GM04503 (cell line): ENCODE results near the gene USP15.

Experiments used
- DNase-seq: peaks from one replicate; pipeline ENCODE4 v3.0.0-alpha.2; 2012; ENCODE audit warnings: low read depth

The USP15 gene

DNA sequence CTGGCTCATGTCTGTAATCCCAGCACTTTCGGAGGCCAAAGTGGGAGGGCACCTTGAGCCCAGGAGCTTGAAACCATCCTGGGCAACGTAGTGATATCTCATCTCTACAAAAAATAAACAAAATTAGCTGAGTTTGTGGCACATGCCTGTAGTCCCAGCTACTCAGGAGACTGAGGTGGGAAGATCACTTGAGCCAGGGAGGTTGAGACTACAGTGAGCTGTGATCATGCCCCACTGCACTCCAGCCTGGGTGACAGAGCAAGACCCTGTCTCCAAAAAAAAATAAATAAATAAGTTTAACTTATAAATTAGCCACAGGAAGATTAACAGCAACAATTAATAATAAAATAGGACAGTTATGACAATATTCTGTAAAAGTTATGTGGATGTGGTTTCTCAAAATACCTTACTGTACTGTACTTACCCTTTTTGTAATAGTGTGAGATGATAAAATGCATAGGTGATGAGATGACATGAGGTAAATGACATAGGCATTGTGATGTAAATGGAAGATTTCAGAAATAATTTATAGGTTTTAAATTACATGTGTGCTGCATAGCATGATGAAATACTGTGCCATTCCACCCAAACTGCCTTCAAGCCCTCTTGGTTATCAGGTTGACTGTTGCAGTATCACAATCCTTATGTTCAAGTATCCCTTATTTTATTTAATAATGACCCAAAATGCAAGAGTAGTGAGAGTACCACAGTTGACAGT is 22.0 kb downstream of the USP15 start:
- DNase-seq = no peak

DNA sequence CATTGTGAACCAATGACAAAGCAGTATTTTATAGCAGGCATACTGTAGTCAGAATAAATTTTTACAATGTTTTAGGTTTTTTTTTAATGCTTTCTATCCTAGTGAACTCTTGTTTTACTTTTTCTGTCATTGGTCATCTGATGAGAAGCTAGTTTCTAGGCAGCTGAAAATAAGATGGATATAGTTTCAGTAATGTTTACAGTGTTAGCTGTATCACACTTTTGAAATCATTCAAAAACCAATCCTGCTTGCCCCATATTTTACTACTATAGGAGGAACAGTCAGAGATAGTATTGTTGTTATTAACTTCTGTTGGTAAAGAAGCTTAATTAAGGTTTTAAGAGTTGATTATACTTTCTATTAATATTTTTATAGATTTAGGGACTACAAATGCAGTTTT is 24.5 kb downstream of the USP15 start:
- DNase-seq = no peak

DNA sequence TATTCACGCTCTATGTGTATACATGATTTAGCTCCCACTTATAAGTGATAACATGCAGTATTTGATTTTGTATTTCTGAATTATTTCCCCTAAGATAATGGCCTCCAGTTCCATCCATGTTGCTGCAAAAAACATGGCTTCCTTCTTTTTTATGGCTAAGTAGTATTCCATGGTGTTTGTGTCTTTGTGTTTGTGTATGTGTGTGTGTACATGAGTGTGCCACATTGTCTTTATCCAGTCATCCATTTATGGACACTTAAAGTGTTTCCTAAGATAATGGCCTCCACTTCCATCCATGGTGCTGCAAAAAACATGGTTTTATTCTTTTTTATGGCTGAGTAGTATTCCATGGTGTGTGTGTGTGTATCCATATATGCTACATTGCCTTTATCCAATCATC is 25.1 kb downstream of the USP15 start:
- no peak for DNase-seq

DNA sequence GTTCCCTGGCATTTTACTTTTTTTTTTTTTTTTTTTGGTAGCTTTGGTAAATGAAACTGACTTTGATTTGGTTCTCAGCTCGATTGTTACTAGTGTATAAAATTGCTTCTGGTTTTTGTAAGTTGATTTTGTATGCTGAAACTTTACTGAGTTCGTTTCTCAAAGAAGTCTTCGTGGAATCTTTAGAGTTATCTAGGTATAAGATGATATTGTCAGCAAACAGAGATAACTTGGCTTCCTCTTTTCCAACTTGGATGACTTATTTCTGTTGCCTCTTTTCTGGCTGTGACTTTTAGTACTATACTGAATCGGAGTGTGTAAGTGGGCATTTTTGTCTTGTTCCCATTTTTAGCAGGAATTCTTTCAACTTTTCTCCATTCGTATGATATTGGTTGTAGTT is 28.1 kb downstream of the USP15 start:
- DNase-seq = no peak

DNA sequence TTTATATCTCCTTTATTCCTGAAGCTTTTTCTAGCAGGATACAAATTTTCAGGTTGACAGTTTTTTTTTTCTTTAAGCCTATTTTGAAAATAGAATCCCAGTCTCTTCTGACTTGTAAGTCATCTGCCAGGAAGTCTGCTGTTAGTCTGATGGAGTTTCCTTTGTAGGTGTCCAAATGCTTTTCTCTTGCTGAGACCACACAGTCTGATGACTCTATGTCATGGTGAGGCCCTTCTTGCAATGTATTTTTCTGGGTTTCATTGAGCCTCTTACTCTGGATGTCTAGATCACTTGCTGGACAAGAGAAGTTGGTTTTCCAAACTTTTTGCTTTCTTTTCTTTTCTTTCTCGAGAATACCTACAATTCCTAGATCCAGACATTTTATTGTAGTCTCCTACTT is 30.6 kb downstream of the USP15 start:
- DNase-seq = no peak

DNA sequence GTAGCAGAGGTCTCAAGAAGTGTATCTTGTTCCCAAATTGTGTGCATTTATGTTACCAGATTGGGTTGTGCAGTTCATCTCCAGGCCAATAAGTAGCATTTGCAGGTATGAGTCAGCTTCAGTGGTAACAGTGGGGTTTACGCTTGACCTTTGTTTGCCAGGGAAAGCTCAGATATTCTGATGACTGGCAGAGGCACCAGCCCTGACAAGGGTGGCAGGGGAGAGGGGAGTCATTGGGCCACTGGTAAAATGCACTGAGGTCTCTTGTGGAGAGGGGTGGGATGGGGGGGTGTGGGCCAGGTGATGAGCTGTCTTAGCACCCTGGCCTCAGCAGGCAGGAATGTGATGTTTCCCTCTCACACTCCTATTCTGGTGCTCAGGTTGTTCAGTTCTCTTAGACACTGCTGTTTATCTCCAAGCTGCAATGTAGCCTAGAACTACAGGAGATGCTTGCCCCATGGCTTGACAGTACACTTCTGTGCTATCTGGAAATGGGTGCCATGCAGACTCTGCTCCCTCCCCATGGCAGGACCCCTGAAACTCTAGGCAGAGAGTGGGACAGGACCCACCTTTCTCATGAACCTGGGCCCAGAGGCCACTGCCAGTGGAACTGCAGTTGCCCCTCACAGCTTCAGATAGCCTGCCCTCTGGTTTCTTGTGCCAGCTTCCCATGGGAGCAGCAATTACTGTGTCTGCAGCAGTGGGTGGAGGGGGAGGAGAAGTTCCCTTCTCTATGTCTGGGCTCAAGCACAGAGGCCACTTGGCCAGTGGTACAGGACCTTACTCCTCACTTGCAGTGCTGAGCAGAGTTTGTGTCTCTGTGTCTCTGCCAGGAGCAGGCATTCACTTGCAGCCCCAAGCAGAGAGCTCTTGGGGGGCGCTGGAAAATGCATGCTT is 31.9 kb downstream of the USP15 start:
- no peak for DNase-seq

DNA sequence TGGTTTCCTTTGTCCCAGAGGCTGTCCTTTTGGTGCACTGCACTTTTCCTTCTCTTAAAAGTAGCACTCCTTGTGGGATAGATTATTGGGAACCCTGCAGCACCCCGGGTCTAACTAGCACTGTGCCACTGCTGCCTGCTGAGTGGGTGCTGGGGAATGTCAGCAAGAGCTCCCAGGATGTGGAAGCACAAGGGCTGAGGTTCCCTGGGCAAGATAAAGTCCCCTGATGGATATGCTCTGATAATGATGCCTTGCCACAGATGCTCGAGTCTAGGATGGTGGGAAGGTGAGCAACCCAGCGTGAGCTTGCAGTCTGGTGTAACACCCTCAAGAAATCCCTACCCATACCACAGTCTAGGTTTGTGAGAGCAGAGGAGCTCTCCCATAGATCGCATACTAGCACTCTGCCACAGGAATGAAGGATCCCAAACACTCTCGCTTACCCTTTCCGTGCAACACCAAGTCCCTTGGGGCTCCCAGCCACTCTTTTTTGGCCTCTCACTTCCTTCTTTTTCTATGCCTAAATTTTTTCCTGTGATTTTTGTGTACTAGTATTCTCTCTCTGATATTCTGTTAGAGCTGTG is 32.6 kb downstream of the USP15 start:
- no peak for DNase-seq

DNA sequence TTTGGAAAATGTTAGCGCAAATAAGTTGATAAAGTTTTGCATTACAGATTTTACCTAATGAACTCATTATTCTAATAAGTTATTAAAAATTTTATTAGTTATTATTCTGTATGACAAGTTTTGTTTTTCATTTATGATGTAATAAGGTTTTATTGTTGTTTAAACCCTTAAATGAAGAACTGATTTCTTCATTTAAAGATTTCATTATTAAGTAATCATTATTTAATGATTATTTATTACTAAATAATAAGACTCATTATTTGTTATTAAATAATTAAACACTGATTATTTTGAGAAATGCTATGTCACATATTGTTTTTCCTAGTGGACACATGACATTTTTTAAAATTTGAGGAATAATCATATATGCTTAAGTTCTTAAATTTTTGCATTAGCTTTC is 34.2 kb downstream of the USP15 start:
- DNase-seq = no peak

DNA sequence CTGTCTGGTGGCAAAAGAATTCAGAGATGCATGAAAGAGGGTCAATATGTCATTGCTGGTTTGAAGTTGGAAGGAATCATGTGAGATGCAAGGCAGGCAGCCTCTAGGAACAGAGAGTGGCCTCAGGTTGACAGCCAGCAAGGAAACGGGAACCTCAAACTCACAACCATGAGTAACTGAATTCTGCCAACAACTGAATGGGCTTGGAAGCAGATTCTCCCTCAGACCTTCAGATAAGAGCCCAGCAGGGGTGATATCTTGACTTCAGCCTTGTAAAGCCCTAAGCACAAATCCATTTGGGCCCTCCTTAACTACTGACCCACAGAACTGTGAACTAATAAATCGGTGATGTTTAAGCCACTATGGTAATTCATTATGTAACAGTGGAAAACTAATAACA is 35.8 kb downstream of the USP15 start:
- no peak for DNase-seq

DNA sequence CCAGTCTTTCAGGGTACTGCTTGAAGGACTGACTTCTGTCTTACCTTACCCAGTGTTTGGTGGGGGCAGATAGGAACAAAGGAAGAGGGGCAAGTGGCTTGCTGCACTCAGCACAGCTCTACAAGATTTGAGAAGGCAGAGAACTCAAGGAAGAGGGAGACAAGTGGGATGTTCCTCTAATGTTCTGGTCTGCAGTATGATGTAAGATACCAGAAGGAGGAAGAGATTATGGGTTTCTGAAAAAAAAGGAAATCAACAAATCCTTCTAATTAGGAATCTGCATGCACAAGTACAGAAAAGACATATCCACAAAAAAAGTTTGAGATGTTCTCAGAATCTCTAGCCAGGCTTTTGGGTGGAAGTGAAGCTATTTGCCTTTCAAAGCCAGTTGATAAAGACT is 37.1 kb downstream of the USP15 start:
- no peak for DNase-seq

DNA sequence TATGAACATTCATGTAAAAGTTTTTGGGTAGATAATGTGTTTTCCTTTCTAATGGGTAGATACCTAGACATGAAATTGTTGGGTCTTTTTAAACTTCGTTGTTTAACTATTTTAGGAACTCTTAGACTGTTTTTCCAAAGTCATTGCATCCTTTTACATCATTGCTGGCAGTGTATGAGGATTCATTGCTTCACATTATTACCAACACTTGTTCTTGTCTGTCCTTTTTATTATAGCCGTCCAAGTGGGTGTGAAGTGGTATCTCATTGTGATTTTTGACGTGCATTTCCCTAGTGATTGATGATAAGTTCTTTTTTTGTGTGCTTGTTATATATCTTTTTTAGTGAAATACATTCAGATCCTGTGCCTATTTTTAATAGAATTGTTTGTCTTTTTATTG is 39.4 kb downstream of the USP15 start:
- DNase-seq = no peak

DNA sequence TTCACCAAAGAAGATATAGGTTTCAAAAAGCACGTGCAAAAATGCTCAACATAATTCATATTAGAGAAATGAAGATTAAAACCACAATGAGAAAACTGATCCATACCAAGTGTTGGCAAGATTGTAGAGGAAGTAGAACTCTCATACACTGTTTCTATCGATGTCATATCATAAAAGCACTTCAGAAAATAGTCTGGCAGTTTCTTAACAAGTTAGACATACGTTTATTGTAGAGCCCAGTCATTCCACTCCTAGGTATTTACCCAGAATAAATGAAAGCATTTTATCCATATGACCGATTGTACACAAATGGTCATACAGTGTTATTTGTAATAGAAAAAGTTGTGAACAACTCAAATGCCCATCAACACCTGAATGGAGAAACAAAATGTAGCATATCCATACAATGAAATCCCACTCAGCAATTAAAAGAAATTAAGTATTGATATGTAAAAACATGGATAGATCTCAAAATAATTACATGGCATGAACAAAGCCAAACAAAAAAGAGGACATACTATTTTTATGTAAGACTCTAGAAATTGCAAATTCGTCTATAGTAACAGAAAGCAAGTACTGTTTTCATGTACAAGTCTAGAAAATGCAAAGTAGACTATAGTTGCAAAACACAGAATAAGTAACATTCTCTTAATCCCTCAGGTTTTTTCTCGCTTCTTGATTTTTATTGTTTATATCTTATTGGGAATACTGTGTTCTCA is 41.0 kb downstream of the USP15 start:
- DNase-seq = no peak

DNA sequence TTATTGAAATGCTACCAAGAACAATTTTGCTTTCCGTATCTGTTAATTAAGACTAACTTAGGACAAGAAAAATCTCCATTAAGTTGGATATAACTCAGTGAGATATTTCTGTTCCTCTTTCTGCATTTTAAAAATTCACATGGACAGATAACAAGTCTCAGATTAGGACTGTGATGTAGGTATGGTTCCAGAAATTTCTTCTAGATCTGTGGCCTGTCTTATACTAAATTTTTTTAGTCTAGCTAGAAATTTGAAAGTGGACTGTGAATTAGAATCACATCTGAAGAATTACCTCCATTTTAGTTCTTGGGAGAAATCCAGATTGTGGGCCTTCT is 41.6 kb downstream of the USP15 start:
- DNase-seq = no peak

DNA sequence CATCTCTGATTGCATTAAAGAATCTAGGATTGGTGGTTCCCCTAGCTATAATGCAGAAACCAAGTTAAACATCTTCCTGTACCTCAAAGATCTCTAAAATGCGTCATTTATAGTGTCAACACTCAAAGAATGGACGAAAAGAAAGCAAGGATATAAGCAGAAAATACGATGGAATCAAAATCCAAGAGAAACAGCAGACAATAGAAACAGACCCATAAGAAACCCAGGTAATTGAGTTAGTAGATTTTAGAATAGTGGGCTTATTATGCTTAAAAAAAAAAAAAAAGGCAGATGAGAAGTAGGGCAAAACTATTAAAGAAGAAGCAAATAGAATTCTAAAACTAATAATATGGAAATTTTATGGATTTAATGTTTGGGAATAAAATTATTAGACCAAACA is 44.4 kb downstream of the USP15 start:
- no peak for DNase-seq

DNA sequence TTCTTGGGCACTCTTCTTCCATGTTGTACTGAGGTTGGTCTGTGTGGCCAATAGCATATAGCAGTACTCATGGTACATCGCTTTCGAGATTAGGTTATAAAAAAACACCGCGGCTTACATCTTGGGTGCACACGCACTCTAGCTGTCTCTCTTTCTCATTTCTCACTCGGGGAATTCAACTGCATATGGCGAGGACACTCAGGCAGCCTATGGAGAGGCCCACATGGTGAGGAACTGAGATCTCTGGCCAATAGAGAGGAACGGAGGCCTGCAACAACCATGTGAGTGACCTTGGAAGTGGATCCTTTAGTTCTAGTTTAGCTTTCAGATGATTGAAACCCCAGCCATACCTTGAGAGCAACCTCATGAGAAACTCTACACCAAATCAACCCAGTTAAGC is 45.6 kb downstream of the USP15 start:
- no peak for DNase-seq

DNA sequence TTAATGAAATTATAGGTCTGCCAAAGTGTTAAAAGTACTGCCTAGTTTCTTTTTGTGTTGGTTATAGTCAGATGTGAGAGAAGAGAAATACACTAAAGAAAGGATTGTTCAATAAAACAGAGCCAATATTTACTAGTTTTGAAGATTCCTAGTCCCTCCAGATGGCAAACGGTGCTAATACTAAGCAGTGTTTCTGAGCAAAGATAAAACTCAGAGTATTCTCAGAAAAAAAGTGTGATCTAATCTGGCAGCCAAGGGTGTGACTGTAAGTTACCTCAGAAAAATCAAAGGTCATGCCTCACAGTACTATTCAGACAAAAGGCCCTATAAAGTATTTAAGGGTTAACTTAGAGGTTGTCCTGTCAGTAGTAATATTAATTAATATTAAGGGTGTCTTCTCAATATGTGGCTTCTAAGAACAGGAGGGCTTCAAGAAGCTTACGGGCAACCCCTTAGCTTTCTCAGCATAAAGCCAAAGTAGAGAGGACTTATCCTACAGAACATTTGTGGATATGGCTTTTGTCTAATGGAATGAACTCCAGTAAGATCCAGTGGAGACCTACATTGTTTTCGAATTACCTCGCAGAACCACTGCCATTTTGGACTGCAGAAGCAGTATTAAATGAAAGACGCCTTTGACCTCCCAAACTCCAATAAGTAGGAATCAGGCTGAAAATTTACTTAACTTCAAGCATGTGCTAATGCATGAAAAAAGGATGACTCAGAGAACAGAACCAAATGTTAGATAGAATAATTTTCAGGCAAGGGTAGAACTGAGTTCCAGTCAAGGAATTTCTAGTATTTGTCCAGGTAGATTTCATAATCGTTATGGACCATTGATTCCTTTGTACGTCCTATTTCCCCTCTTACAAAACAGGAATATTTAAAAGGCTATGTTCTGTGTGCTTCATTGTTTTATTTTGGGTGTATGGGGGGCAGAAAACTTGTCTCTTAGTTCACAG is 46.6 kb downstream of the USP15 start:
- no peak for DNase-seq

DNA sequence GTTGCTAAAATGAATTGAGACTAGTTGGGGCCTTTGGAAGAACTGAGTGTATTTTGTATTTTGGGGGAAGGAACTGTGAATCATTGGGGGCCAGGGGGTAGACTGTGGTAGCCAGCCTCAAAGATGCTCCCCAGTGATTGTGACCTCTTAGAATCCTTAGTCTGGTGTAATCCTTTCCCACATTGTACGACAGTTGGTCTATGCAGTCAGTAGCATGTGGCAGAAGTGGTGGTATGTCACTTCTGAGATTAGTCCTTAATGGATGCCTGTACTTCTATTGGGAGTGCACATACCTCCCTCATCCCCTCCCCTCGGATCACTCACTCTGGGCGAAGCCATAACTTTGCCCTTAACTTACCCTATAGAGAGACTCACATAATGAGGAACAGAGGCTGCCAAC is 48.0 kb downstream of the USP15 start:
- no peak for DNase-seq

DNA sequence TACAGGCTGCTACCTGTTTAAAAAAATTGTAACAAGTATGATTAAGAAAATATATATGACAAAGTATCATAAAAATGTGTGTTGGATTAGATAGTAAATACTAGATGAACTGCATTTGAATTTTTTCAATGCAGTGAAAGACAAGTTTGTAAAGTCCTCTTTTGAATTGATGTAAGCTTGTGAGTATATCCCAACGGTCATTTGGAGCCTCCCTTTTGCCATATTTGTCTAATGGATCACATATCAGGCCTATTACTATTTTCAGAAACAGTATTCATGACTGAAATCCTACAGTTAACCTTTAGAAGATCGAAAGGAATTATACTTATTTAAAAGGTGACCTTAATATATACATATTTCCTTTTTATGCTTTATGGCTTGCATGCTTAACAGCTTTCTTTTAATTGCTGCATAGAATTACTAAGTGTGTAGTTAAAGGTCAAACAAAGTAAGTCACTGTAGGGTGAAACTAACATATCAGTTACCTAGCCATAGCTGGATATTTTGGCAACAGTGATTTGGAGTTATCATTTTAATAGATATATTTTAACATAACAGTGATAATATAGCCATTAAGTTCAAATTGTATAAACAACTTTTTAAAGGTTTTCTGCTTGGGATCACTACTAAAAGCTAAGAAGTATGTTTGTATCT is 53.6 kb downstream of the USP15 start:
- DNase-seq = no peak

DNA sequence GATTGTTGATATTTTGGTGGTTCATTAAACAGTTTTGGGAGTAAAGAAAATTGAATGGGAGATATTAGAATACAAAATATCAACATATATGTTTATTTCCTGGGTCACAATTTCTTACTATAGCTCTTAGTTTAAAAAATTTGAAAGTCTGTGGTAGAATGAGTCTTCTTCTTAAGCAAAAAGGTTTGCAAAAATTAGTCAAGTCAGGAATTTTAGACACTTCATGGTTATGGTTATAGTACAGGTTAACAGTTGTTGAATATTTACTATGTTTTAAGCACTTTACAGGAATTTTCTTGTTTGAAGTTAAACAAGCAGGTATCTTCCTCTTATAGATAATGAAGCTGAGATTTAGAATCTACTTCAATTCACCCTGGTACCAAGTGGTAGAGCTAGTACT is 56.8 kb downstream of the USP15 start:
- DNase-seq = no peak

DNA sequence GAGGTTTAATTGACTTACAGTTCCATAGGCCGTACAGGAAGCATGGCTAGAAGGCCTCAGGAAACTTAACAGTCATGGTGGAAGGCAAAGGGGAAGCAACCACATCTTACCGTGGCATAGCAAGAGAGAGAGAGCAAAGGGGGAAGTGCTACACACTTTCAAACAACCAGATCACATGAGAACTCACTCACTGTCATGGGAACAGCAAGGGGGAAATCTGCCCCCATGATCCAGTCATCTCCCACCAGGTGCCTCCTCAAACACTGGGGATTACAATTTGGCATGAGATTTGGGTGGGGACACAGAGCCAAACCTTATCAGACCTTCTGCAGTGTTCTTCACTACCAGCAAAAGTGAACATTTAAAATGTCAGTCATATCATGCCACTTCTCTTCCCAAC is 58.9 kb downstream of the USP15 start:
- no peak for DNase-seq

DNA sequence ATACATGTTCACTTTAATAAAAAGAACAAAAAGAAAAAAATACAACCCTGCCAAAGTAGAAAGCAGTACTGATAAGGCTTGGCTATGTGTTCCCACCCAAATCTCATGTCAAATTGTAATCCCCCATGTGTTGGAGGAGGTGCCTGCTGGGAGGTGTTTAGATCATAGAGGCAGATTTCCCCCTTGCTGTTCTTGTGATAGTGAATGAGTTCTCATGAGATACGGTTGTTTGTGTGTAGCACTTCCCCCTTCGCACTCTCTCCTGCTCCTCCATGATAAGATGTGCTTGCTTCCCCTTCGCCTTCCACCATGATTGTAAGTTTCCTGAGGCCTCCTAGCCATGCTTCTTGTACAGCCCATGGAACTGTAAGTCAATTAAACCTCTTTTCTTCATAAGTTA is 59.9 kb downstream of the USP15 start:
- DNase-seq = no peak
